ENCODE data around the gene MAEA. TPM values are rescaled to one million over a fixed set of nuclear protein-coding genes. Genes with fewer than 3 reads are reported as not detected.
"Not testable (repeated sequence)": the region's sequence is repeated elsewhere in the genome, so short reads cannot be mapped to it uniquely, and the experiment has no call there.

Gene MAEA
- total RNA-seq, 1 donor from 2014 or later: 65.8 TPM

DNA sequence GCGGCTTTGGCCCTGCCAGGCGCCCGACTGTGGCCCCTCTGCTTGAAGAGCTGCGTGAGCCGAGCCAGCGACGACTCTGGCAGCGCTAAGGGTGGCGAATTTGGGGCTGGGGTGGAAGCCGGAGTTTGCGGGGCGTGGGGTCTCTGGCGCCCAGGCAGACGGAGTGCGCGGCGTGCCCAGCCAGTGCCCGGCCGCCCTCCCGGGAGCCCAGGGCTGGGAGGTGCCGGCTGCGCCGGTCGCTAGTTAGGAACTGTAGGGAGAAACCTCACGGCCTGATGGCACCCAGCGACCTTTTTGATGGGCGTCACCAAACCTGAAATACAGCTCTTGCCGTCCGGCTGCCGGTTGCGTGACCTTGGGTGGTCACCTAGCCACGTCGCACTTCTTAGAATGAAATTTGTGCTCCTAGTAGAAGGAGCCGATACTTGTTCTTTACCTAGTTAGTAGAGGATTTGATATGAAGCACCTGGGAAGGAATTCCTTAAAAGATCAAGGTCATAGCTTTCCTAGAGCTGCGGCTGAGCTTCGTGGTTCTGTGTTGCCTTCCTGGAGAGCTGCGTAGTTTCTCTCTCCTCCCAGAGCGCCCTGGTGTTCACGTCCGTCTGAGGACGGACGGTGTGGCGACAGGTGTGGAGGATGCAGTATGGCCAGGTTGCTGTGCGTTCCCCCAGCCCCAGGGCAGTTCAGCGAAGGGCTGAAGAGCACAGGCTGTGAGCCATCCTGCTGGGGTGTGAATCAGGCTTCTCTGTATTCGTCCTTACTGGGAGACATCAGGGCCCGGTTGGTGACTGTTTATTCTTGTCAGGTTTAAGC, 680 bp downstream of the MAEA start:
- TF ChIP-seq, protein P1, sequence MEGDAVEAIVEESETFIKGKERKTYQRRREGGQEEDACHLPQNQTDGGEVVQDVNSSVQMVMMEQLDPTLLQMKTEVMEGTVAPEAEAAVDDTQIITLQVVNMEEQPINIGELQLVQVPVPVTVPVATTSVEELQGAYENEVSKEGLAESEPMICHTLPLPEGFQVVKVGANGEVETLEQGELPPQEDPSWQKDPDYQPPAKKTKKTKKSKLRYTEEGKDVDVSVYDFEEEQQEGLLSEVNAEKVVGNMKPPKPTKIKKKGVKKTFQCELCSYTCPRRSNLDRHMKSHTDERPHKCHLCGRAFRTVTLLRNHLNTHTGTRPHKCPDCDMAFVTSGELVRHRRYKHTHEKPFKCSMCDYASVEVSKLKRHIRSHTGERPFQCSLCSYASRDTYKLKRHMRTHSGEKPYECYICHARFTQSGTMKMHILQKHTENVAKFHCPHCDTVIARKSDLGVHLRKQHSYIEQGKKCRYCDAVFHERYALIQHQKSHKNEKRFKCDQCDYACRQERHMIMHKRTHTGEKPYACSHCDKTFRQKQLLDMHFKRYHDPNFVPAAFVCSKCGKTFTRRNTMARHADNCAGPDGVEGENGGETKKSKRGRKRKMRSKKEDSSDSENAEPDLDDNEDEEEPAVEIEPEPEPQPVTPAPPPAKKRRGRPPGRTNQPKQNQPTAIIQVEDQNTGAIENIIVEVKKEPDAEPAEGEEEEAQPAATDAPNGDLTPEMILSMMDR (IDR thresholded peaks at IDR 0.05): no peak
- peak overlapping the region; percentile 94 for H3K27ac ChIP-seq
- peaks cover 43% of the 10 kb centered on the region for H3K4me1 ChIP-seq
- no peaks in the 10 kb centered on the region for H3K27me3 ChIP-seq (ENCODE audit: low read depth)
- intact Hi-C loops (cut with DNase I): no loop called here
- peak overlapping the region; percentile 96 for H3K4me3 ChIP-seq
- no peaks in the 10 kb centered on the region for H3K9me3 ChIP-seq
- no peaks in the 10 kb centered on the region for H3K36me3 ChIP-seq
- peak; percentile 2 to 11 for ATAC-seq
- no peak for DNase-seq

DNA sequence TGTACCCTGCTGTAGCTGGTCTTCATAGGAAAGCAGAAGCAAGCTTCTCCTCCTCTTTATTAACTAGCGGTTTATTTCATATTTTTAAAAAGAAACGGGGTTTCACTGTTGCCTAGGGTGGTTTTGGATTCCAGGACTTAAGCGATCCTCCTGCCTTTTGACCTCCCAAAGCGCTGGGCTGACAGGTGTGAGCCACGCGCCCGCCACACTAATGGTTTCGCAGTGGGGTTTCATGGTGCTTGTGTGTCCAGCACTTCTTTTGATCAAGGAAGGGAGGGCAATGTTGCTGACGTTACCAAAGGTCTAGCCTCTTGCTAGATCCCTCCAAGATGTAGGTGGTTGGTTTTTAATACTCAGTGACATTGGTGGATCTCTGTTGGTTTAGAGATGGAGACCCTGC, 1.4 kb downstream of the MAEA start:
- Histone ChIP-seq H3K4me1 (peaks cover 44% of the 10 kb centered on the region), H3K4me3 (peak overlapping the region; percentile 96), H3K27ac (peak overlapping the region; percentile 94), H3K36me3 (no peaks in the 10 kb centered on the region), H3K9me3 (no peaks in the 10 kb centered on the region), H3K27me3 (ENCODE audit: low read depth) (no peaks in the 10 kb centered on the region)
- ATAC-seq (no peak), DNase-seq (no peak)
- intact Hi-C loops (cut with DNase I): no loop called here
- TF ChIP-seq, protein P1 (IDR thresholded peaks at IDR 0.05): no peak

DNA sequence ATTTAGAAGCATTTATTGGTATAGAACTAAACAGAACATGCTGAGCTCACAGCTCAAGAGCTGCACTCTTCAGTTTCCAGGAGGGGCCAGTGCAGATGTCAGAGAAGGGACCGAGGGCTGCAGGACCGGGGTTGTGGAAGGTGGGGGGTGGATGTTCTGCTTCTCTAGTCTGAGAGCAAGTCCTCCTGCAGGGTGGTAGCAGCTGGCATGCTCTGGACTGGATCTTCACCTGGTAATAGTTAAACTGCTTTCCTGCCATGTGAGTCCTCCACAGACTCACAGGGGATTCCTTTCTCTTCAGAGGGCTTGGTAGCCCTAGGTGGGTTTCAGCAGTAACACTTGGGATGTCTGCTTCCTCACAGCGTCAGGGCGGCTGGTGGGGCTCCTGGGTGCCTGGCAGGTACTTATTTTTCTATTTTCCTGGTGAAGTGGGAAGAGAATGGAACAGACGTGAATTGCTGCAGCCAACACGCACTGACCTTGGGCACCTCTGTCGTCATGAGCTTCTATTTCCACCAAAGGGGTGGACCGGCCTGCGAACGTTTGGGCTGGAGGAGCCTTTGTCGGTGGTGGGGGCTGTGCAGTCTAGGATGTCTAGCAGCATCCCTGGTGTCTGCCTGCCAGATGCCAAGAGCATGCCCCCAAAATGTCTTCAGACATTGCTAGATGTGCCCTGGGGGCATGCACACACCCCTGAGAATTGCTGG, 2.5 kb downstream of the MAEA start:
- Histone ChIP-seq H3K4me3 (no peak overlapping the region), H3K9me3 (no peaks in the 10 kb centered on the region), H3K27me3 (ENCODE audit: low read depth) (no peaks in the 10 kb centered on the region), H3K4me1 (peaks cover 44% of the 10 kb centered on the region), H3K36me3 (peaks cover 8% of the 10 kb centered on the region), H3K27ac (no peak overlapping the region)
- intact Hi-C loops (cut with DNase I): no loop called here
- TF ChIP-seq, protein P1 (IDR thresholded peaks at IDR 0.05): no peak
- ATAC-seq (no peak), DNase-seq (no peak)

DNA sequence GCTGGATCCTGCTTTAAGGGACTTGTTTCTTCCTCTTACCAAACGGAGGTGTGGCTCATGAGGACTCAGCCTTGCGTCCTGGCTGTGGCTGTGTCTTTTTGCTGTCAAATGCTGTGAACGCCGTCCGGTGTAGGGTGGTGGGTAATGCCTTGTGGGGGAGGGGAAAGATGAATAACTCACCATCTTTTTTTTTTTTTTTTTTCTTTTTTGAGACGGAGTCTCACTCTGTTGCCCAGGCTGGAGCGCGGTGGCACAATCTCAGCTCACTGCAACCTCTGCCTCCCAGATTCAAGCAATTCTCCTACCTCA, 3.0 kb downstream of the MAEA start:
- DNase-seq; H3K27ac ChIP-seq; H3K4me3 ChIP-seq; ATAC-seq; intact Hi-C loops (cut with DNase I); H3K9me3 ChIP-seq; H3K27me3 ChIP-seq (ENCODE audit: low read depth): not testable (repeated sequence)
- H3K4me1 ChIP-seq: peaks cover 44% of the 10 kb centered on the region
- peaks cover 13% of the 10 kb centered on the region for H3K36me3 ChIP-seq

DNA sequence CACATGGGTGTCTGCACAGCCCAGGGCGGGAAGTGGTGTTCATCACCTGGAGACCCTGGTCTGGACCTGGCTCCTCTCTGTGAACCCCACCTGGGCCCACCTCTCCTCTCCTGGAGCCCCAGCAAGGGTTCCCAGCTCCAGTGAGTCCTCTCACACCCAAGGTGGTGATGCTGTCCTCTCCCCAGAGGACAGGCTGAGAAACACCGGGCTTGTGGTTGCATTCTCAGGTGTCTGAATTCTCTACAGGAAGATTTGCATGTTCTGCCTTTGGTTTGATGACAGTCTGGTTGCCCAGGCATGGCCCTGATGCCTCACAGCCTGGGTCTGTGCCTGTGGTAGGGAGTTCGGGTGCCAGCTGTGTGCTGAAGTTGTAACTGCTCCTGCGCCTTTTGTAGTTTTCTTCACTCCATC, 3.8 kb downstream of the MAEA start:
- Histone ChIP-seq H3K4me1 (peaks cover 43% of the 10 kb centered on the region), H3K27ac (no peak overlapping the region), H3K36me3 (peaks cover 21% of the 10 kb centered on the region), H3K9me3 (no peaks in the 10 kb centered on the region), H3K4me3 (no peak overlapping the region), H3K27me3 (ENCODE audit: low read depth) (no peaks in the 10 kb centered on the region)
- no peak for DNase-seq
- ATAC-seq: no peak
- intact Hi-C loops (cut with DNase I): no loop called here
- TF ChIP-seq, protein P1 (IDR thresholded peaks at IDR 0.05): no peak

DNA sequence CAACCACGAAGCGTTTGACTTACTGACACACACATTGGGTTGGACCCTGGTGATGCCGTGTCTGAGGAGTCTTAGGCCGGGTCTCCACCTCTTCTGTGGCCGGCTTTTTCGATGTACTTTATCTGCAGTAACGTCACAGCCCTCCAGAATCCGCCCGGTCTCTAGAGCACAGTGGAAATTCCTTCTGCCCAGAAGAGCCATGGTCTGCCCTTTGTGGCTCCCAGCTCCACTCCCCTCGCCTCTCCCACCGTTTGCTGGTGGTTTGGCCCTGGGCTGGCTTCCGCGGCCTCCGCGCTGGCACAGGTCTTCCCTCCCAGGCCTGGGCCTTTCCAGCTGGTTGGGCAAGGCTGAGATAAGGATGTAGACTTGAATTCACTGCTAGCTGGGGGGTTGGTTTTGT, 4.3 kb downstream of the MAEA start:
- intact Hi-C loops (cut with DNase I): no loop called here
- Histone ChIP-seq H3K27ac (no peak overlapping the region), H3K27me3 (ENCODE audit: low read depth) (no peaks in the 10 kb centered on the region), H3K4me3 (no peak overlapping the region), H3K4me1 (peaks cover 39% of the 10 kb centered on the region), H3K36me3 (peaks cover 26% of the 10 kb centered on the region), H3K9me3 (no peaks in the 10 kb centered on the region)
- no peak for DNase-seq
- ATAC-seq: no peak
- TF ChIP-seq, protein P1 (IDR thresholded peaks at IDR 0.05): no peak
